DND-41 (cell line): ENCODE measurements around the gene KRTAP16-1.

Source experiments
- CTCF ChIP-seq: IDR thresholded peaks from 2 replicates; pipeline ENCODE4 v1.5.1; 2012; ENCODE audit warnings: borderline replicate concordance, low read length, moderate library complexity, mild to moderate bottlenecking; ENCODE audit not compliant: poor library complexity, severe bottlenecking; ENCODE audit errors: extremely low read depth
- EZH2 ChIP-seq: IDR thresholded peaks from 3 replicates; pipeline ENCODE4 v1.6.1; 2012; ENCODE audit warnings: borderline replicate concordance, low read depth, mild to moderate bottlenecking, moderate library complexity, low read length, inconsistent platforms; ENCODE audit not compliant: severe bottlenecking

GRCh38 chr17:41301204-41301790 lies 7.8 kb downstream of the KRTAP16-1 start:
- TF ChIP-seq EZH2 (no peak), CTCF (no peak)
